OCI-LY7 (cell line): ENCODE data around the gene NEUROG1.

ENCODE experiments used
- EZH2phosphoT487 ChIP-seq: fragments of 200-600 bp; sonication (generic); IDR thresholded peaks from 2 replicates; pipeline ENCODE4 v1.6.1; 2018; ENCODE audit warnings: low read depth, borderline replicate concordance, mild to moderate bottlenecking, mixed run types, antibody characterized with exemption, low read length, moderate library complexity, mixed read lengths
- TF ChIP-seq, protein P1 (sequence below): fragments of 200-600 bp; sonication (generic); conservative IDR thresholded peaks from 2 replicates; pipeline ENCODE4 v1.5.1; 2014; ENCODE audit warnings: mild to moderate bottlenecking, antibody characterized with exemption, low read length, moderate library complexity, mixed read lengths

DNA sequence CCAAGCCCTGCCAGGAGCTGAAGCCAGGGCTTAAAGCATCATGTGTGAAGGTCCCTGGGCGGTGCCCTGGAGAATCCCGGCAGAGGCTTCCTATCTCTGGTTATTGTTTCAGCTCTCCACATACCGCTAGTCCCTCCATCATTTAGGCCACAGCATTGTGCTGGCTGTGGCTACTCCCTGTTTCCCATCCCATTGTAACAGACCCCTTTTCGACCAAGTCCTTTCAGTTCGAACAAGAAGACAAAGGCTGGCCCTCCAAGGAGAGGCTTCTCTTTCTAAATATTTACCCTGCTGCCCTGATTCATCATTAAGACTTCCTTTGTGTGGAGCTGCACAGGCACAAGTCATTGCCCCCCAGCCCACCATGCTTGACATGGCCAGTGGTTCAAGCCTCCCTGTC lies 41.6 kb downstream of the NEUROG1 start:
- TF ChIP-seq, protein P1, sequence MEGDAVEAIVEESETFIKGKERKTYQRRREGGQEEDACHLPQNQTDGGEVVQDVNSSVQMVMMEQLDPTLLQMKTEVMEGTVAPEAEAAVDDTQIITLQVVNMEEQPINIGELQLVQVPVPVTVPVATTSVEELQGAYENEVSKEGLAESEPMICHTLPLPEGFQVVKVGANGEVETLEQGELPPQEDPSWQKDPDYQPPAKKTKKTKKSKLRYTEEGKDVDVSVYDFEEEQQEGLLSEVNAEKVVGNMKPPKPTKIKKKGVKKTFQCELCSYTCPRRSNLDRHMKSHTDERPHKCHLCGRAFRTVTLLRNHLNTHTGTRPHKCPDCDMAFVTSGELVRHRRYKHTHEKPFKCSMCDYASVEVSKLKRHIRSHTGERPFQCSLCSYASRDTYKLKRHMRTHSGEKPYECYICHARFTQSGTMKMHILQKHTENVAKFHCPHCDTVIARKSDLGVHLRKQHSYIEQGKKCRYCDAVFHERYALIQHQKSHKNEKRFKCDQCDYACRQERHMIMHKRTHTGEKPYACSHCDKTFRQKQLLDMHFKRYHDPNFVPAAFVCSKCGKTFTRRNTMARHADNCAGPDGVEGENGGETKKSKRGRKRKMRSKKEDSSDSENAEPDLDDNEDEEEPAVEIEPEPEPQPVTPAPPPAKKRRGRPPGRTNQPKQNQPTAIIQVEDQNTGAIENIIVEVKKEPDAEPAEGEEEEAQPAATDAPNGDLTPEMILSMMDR, result no peak
- TF ChIP-seq EZH2phosphoT487, result no peak
